Epithelial cell of proximal tubule (primary cell): ENCODE data around the gene GPC3. TPM values are rescaled to one million over a fixed set of nuclear protein-coding genes. Genes with fewer than 3 reads are reported as not detected.

Experiments
- DNase-seq: peaks from one replicate; pipeline ENCODE4 v3.0.0-alpha.2; 2011; ENCODE audit warnings: low read depth
- H3K4me3 ChIP-seq: 2 replicates; pipeline ENCODE4 v1.5.1; 2011; ENCODE audit warnings: low read depth, mild to moderate bottlenecking, low read length
- total RNA-seq: library from RNA; depleted of rRNA; stranded (reverse); fragments of >200 nt; gene quantifications from 2 replicates; pipeline ENCODE4 v1.2.3, GENCODE V29; 2015
- TF ChIP-seq, protein P1 (sequence below): conservative IDR thresholded peaks from 2 replicates; pipeline ENCODE4 v1.5.1; 2012; ENCODE audit warnings: low read depth, mild to moderate bottlenecking, low read length

GPC3 gene
- total RNA-seq, 1 donor from 2014 or later, result 3.3 TPM

DNA sequence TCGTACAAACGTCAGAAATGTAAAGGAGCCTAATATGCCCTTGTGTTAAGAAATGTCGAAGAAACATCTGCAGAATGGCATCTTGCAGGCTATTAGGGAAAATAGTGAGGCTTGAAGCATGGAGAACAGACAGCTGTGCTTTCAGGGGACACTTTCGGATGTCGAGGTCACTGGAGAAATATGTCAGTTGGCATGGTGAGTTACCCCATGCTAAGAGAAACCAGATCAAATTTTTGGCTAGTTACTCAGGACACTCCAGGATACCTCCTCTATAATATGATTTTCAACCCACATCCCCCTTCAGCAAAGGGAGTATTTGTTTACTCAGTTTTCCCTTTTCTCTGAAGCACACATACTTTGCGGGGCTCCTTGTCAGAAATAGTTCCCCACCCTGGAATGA lies 171.4 kb downstream of the GPC3 start:
- TF ChIP-seq, protein P1, sequence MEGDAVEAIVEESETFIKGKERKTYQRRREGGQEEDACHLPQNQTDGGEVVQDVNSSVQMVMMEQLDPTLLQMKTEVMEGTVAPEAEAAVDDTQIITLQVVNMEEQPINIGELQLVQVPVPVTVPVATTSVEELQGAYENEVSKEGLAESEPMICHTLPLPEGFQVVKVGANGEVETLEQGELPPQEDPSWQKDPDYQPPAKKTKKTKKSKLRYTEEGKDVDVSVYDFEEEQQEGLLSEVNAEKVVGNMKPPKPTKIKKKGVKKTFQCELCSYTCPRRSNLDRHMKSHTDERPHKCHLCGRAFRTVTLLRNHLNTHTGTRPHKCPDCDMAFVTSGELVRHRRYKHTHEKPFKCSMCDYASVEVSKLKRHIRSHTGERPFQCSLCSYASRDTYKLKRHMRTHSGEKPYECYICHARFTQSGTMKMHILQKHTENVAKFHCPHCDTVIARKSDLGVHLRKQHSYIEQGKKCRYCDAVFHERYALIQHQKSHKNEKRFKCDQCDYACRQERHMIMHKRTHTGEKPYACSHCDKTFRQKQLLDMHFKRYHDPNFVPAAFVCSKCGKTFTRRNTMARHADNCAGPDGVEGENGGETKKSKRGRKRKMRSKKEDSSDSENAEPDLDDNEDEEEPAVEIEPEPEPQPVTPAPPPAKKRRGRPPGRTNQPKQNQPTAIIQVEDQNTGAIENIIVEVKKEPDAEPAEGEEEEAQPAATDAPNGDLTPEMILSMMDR, result no peak
- no peak for DNase-seq
- no peak overlapping the region for H3K4me3 ChIP-seq

DNA sequence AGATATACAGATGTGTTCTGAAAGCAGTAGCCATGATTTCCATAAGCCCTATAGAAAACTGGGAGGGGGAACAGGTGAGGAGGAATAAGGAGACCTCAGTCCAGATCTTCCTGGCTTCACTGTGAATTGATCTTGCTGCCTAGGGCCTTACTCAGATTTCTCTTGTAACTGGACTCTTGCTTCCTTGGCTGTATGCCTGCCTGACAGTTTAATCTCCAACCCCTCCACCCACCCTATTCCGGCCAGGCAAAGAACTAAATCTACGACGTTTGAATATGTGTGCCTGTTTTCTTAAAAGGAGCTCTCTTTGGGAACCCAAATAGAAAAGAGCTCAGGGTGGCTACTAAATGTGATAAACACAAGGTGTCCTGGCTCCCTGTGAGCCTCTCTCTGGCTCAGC lies 173.0 kb downstream of the GPC3 start:
- TF ChIP-seq, protein P1, result no peak
- no peak overlapping the region for H3K4me3 ChIP-seq
- DNase-seq, result no peak

DNA sequence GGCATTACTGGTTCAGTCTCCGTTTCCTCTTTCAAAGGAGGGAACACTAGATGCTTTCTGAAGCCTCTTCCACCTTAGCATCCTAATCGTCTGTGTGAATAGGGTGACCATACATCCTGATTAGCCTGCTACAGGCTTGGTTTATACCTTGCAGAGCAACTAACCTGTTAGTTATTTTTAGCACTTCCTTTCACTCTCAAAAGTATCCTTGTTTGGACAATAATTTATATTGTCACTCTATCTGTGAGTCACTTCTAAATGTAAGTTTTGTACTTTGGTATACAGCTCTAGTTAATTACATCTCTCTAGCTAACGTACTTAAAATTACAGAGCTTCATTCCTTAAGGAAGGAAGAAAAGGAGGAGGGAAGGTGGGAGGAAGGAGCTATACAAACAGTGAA lies 174.5 kb downstream of the GPC3 start:
- no peak overlapping the region for H3K4me3 ChIP-seq
- TF ChIP-seq, protein P1, result no peak
- no peak for DNase-seq

DNA sequence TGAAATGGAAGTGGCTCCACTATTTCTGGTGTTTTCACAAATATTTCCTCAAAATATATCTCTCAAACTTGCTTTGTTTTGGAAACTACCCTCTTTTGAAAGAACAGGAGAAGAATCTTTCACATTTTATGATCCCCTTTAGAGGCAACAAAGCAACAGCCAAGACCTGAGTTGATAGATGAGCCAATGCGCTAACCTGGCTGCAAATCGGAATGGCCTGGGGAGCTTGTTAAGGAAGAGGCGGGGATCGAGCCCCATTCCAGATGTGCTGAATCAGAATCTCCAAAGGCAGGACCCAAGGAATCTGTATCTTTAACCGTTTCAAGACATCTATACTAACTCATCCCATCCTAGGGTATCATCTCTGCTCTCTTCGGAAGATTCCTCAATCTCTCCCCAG lies 181.3 kb downstream of the GPC3 start:
- TF ChIP-seq, protein P1, result no peak
- no peak for DNase-seq
- H3K4me3 ChIP-seq, result no peak overlapping the region

DNA sequence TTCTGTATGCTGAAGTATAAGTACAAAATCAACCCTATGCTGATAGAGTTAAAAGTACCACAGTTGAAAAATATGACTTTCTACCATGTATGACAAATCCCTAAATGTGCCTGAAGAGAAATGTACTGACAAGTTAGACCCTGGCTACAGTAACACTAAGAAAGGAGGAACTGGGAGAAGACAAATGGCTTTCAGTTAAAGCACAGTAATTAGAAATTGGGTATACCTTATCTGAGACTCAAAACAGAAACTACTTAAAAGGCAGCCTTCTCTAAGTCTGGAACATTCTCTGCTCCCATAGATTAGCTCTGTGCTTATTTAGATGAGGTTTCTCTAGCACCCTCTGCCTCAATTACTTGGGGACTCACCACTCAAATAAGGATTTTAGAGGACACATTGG lies 189.1 kb downstream of the GPC3 start:
- no peak for DNase-seq
- H3K4me3 ChIP-seq, result no peak overlapping the region
- TF ChIP-seq, protein P1, result no peak

DNA sequence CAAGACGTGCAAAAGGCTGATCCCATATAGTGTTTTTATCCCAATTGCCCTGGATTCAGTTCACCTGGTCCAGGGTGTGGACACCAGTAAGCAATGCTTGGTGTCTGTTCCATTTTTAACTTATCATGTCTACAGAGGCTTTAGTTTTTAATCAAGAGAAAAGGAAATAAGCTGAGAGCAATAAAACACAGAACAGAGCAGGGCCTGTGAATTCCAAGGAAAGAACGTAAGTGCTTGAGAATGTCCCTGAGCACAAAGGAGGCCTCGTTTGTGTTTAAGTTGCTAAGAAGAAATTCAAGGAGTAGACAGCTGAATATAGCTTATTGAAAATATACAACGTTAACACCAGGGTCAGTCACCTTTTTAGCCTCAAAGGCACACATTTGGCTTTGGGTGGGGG lies 191.3 kb downstream of the GPC3 start:
- no peak for DNase-seq
- TF ChIP-seq, protein P1, result no peak
- H3K4me3 ChIP-seq, result no peak overlapping the region

DNA sequence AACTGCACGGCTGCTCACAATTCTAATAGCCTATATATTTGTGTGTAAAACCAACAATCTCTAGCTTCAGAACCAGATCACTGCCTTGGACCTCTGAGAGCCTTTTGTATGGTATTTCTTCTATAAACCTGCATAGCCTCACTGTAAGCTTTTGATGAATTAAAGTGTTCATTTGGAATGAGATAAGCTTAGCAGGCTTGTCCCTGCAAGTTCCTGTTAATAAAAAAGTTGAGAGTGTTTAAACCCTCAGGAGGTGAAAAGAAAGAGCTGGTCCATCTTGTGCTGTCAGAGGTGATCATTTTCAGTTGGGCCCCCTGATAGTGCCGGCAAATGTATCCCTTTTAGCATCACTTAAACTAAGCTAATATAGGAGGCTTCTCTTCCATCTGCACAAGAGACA lies 191.8 kb downstream of the GPC3 start:
- TF ChIP-seq, protein P1, result no peak
- no peak for DNase-seq
- no peak overlapping the region for H3K4me3 ChIP-seq
